Kidney (tissue), 14 donors: ENCODE data around the gene CMC4. TPM values are rescaled to one million over a fixed set of nuclear protein-coding genes. Genes with fewer than 3 reads are reported as not detected.

ENCODE experiments used
- DNase-seq, 5 donors: peaks; one replicate each; pipeline ENCODE4 v3.0.0-alpha.2; 2013 to 2020
- FAIRE-seq: peaks from 2 replicates; lab custom pipeline; 2012; peaks lifted over from hg19 to GRCh38; lab: Jason Lieb, UNC
- H3K27ac ChIP-seq, 2 donors: one replicate each; pipeline ENCODE4 v1.7.0; 2013; ENCODE audit warnings: low read depth in 2 of 2, low read length in 2 of 2, inconsistent platforms in 1 of 2
- H3K27me3 ChIP-seq: one replicate; pipeline ENCODE4 v1.7.1; 2013; ENCODE audit warnings: low read length, inconsistent platforms; ENCODE audit not compliant: control insufficient read depth, insufficient read depth
- H3K36me3 ChIP-seq, 3 donors: one replicate each; pipeline versions ENCODE4 v1.7.0 to v1.7.1; 2013; ENCODE audit warnings: low read length in 3 of 3, control low read depth in 1 of 3, inconsistent platforms in 1 of 3; ENCODE audit not compliant: insufficient read depth in 3 of 3, control insufficient read depth in 2 of 3
- H3K4me1 ChIP-seq, 3 donors: one replicate each; pipeline versions ENCODE4 v1.7.0 to v1.7.1; 2013; ENCODE audit warnings: low read length in 3 of 3, inconsistent platforms in 1 of 3, low read depth in 1 of 3; ENCODE audit not compliant: control insufficient read depth in 2 of 3, insufficient read depth in 2 of 3
- H3K4me3 ChIP-seq, 3 donors: one replicate each; pipeline versions ENCODE4 v1.7.0 to v1.8.1; 2013; ENCODE audit warnings: low read length in 3 of 3, control low read depth in 1 of 3, inconsistent platforms in 1 of 3
- H3K9ac ChIP-seq, 3 donors: one replicate each; pipeline versions ENCODE4 v1.7.0 to v1.7.1; 2013; ENCODE audit warnings: low read length in 3 of 3, control low read depth in 1 of 3, inconsistent platforms in 1 of 3
- H3K9me3 ChIP-seq, 3 donors: one replicate each; pipeline versions ENCODE4 v1.7.0 to v1.7.1; 2013; ENCODE audit warnings: low read length in 3 of 3, control low read depth in 1 of 3, inconsistent platforms in 1 of 3; ENCODE audit not compliant: control insufficient read depth in 2 of 3, insufficient read depth in 1 of 3
- intact Hi-C: fragments of 100-400 bp; cut with DNase I; formaldehyde crosslinking; loops from one replicate; pipeline ENCODE4 v1.11.1; 2022
- polyA plus RNA-seq: library from polyadenylated mRNA; stranded (reverse); fragments of 350-450 nt; fragmentation: Illumina TruSeq; extraction: RNeasy Lipid Tissue Mini Kit (QIAGEN cat#74804); gene quantifications from one replicate; pipeline ENCODE4 v1.2.3, GENCODE V29; 2014; ENCODE audit warnings: low read depth, low replicate concordance; ENCODE audit not compliant: insufficient read depth
- total RNA-seq: library from RNA; stranded (reverse); fragmentation: NEBNext Ultra II Directional; extraction: Animal tissue kit (Norgen Biotek cat#: 25700); gene quantifications from one replicate; pipeline ENCODE4 v1.2.1, GENCODE V29; 2021
- TF ChIP-seq, protein P1 (sequence below): IDR thresholded peaks from 3 replicates; pipeline ENCODE4 v1.5.1; 2012; ENCODE audit warnings: mild to moderate bottlenecking, moderate library complexity, borderline replicate concordance; ENCODE audit not compliant: insufficient read depth; ENCODE audit errors: extremely low read depth
- donor health status: control.
- donor health status: control.
- donor health status: control.
- donor health status: control.
- donor health status: control.
- donor health status: DM: yes; HTN: yes; CAD: no.
- donor health status: Normal renal cell carcinoma (clear cell type).

CMC4 gene
- total and polyA plus RNA-seq, 2 donors from 2014 or later, result 6.6 to 26.2 TPM

DNA sequence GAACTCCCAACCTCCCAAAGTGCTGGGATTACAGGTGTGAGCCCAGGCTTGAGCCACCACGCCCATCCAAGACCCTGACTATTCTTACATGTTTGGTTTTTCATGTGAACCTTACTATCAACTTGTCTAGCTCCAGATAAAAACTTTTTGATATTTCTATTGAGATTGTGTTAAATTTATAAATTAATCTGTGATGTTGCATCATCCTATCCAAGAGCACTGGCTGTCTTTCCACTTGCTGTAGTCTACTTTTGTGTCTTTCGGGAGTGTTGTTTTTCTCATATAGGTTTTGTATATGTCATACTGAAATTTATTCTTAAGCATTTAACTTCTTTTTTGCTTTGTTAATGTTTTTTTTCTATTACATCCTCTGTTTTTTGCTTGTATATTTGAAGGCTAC is 35.0 kb upstream of the CMC4 start:
- Histone ChIP-seq H3K9me3 (no peaks in the 10 kb centered on the region), H3K27ac (no peak overlapping the region), H3K27me3 (no peaks in the 10 kb centered on the region), H3K36me3 (peaks cover 0 to 6% (median 0%) of the 10 kb centered on the region in 3 donors), H3K9ac (no peak overlapping the region), H3K4me3 (no peak overlapping the region), H3K4me1 (no peaks in the 10 kb centered on the region)
- FAIRE-seq (no peak), DNase-seq (no peak)
- TF ChIP-seq, protein P1, sequence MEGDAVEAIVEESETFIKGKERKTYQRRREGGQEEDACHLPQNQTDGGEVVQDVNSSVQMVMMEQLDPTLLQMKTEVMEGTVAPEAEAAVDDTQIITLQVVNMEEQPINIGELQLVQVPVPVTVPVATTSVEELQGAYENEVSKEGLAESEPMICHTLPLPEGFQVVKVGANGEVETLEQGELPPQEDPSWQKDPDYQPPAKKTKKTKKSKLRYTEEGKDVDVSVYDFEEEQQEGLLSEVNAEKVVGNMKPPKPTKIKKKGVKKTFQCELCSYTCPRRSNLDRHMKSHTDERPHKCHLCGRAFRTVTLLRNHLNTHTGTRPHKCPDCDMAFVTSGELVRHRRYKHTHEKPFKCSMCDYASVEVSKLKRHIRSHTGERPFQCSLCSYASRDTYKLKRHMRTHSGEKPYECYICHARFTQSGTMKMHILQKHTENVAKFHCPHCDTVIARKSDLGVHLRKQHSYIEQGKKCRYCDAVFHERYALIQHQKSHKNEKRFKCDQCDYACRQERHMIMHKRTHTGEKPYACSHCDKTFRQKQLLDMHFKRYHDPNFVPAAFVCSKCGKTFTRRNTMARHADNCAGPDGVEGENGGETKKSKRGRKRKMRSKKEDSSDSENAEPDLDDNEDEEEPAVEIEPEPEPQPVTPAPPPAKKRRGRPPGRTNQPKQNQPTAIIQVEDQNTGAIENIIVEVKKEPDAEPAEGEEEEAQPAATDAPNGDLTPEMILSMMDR, result no peak
- intact Hi-C loops, result no loop called here

GRCh38 chrX:155094468-155095061 is 23.6 kb upstream of the CMC4 start:
- H3K27me3 ChIP-seq, result no peaks in the 10 kb centered on the region
- no peaks in the 10 kb centered on the region for H3K9me3 ChIP-seq
- no peak overlapping the region for H3K4me3 ChIP-seq
- peaks cover 0 to 3% (median 0%) of the 10 kb centered on the region in 3 donors for H3K36me3 ChIP-seq
- H3K27ac ChIP-seq, result no peak overlapping the region
- TF ChIP-seq, protein P1, result peak; percentile 45
- DNase-seq (peak in 2 of 5 donors; percentile 7 to 39), FAIRE-seq (no peak)
- no peak overlapping the region for H3K9ac ChIP-seq
- no peaks in the 10 kb centered on the region for H3K4me1 ChIP-seq
- intact Hi-C loops, result no loop called here

GRCh38 chrX:155086961-155087735 is 16.2 kb upstream of the CMC4 start:
- Histone ChIP-seq H3K36me3 (peaks cover 0 to 2% (median 0%) of the 10 kb centered on the region in 3 donors), H3K9me3 (no peaks in the 10 kb centered on the region), H3K27me3 (no peaks in the 10 kb centered on the region), H3K9ac (no peak overlapping the region), H3K4me1 (no peaks in the 10 kb centered on the region), H3K27ac (no peak overlapping the region), H3K4me3 (no peak overlapping the region)
- DNase-seq (peak in 1 of 5 donors; percentile 57), FAIRE-seq (no peak)
- intact Hi-C loops, result no loop called here
- TF ChIP-seq, protein P1, result no peak
